ENCODE data around the gene RPL11.
A peak's percentile ranks its signal among the peaks of the same experiment; 100 is the strongest.
"Not testable (repeated sequence)": the region's sequence is repeated elsewhere in the genome, so short reads cannot be mapped to it uniquely, and the experiment has no call there.

RPL11 gene

GRCh38 chr1:23685197-23685596 lies 6.4 kb upstream of the RPL11 start:
- DNase-seq (ENCODE audit: low spot score), result not testable (repeated sequence)

GRCh38 chr1:23687680-23688079 lies 3.9 kb upstream of the RPL11 start:
- not testable (repeated sequence) for DNase-seq (ENCODE audit: low spot score)

GRCh38 chr1:23688281-23688680 lies 3.3 kb upstream of the RPL11 start:
- DNase-seq (ENCODE audit: low spot score), result not testable (repeated sequence)

GRCh38 chr1:23692308-23692871 lies 784 bp downstream of the RPL11 start:
- DNase-seq (ENCODE audit: low spot score), result no peak

- DNase-seq (ENCODE audit: low spot score), result no peak
Measured at GRCh38 chr1:23693599-23693998, 2.0 kb downstream of the RPL11 start.

- no peak for DNase-seq (ENCODE audit: low spot score)
Measured at GRCh38 chr1:23694371-23694770, 2.8 kb downstream of the RPL11 start.

- DNase-seq (ENCODE audit: low spot score), result no peak
Measured at GRCh38 chr1:23695667-23696066, 4.1 kb downstream of the RPL11 start.

GRCh38 chr1:23696335-23696989 lies 4.9 kb downstream of the RPL11 start:
- no peak for DNase-seq (ENCODE audit: low spot score)

- no peak for DNase-seq (ENCODE audit: low spot score)
Measured at GRCh38 chr1:23698466-23698865, 6.9 kb downstream of the RPL11 start.

- no peak for DNase-seq (ENCODE audit: low spot score)
Measured at GRCh38 chr1:23699280-23700179, 7.9 kb downstream of the RPL11 start.

- no peak for DNase-seq (ENCODE audit: low spot score)
Measured at GRCh38 chr1:23701310-23701709, 9.7 kb downstream of the RPL11 start.

- no peak for DNase-seq (ENCODE audit: low spot score)
Measured at GRCh38 chr1:23701996-23702395, 10.4 kb downstream of the RPL11 start.

GRCh38 chr1:23704834-23705495 lies 13.4 kb downstream of the RPL11 start:
- DNase-seq (ENCODE audit: low spot score), result no peak

GRCh38 chr1:23709229-23709628 lies 17.6 kb downstream of the RPL11 start:
- DNase-seq (ENCODE audit: low spot score), result no peak

GRCh38 chr1:23718482-23718881 lies 26.9 kb downstream of the RPL11 start:
- no peak for DNase-seq (ENCODE audit: low spot score)

GRCh38 chr1:23719162-23719820 lies 27.7 kb downstream of the RPL11 start:
- no peak for DNase-seq (ENCODE audit: low spot score)

- DNase-seq (ENCODE audit: low spot score), result no peak
Measured at GRCh38 chr1:23720256-23720995, 28.8 kb downstream of the RPL11 start.

GRCh38 chr1:23722652-23723051 lies 31.0 kb downstream of the RPL11 start:
- no peak for DNase-seq (ENCODE audit: low spot score)

GRCh38 chr1:23726686-23727085 lies 35.1 kb downstream of the RPL11 start:
- DNase-seq (ENCODE audit: low spot score), result no peak

GRCh38 chr1:23727362-23727811 lies 35.8 kb downstream of the RPL11 start:
- peak; percentile 72 for DNase-seq (ENCODE audit: low spot score)

Data from Ammon's horn (tissue), 1 donor.